GM12875 (cell line): ENCODE measurements around the gene DAAM2.

Source experiments
- H3K4me3 ChIP-seq: one replicate; pipeline ENCODE4 v1.5.1; 2011; ENCODE audit warnings: low read depth, low read length, control low read depth
- TF ChIP-seq, protein P1 (sequence below): IDR thresholded peaks from 2 replicates; pipeline ENCODE4 v1.5.1; 2011; ENCODE audit warnings: low read depth, mild to moderate bottlenecking, control low read depth, inconsistent platforms, low read length, moderate library complexity, borderline replicate concordance; ENCODE audit not compliant: insufficient read depth

DAAM2 gene

DNA sequence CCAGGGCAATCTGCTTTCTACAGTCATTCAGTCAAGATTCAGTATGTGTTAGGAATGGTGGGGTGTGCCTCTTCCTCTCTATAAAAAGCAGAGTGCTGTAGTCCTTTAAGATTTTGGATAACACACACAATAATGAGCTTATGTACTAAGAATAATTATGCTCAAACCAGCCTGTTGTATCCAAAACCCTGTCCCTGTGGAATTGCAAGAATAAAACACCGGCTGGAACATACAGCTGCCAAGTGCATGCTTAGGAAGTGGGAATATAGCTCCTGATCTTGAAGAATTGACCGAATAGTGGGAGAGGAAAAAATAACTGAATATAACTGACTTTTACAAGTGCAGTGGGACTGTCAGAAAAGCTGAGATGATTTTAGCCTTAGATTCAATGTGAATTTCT is 143.1 kb downstream of the DAAM2 start:
- no peak overlapping the region for H3K4me3 ChIP-seq
- TF ChIP-seq, protein P1, sequence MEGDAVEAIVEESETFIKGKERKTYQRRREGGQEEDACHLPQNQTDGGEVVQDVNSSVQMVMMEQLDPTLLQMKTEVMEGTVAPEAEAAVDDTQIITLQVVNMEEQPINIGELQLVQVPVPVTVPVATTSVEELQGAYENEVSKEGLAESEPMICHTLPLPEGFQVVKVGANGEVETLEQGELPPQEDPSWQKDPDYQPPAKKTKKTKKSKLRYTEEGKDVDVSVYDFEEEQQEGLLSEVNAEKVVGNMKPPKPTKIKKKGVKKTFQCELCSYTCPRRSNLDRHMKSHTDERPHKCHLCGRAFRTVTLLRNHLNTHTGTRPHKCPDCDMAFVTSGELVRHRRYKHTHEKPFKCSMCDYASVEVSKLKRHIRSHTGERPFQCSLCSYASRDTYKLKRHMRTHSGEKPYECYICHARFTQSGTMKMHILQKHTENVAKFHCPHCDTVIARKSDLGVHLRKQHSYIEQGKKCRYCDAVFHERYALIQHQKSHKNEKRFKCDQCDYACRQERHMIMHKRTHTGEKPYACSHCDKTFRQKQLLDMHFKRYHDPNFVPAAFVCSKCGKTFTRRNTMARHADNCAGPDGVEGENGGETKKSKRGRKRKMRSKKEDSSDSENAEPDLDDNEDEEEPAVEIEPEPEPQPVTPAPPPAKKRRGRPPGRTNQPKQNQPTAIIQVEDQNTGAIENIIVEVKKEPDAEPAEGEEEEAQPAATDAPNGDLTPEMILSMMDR: no peak

DNA sequence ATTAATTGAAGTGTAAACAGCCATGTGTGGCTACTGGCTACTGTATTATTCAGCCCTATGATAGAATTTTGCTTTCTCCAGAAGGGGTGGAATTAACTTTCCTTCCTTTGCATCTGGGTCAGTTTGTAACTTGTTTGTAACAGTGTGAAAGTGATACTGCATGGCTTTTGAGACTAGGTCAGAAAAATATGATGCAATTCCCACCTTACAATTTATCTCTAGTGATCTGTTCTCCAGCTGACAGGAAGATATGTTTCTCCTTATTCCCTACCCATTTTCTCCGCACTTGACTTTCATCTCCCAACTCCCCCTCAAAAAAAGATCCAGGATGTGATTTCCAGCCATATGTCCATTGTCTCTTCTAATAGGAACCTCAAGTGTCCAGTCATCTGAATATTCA is 144.7 kb downstream of the DAAM2 start:
- no peak overlapping the region for H3K4me3 ChIP-seq
- TF ChIP-seq, protein P1: no peak

DNA sequence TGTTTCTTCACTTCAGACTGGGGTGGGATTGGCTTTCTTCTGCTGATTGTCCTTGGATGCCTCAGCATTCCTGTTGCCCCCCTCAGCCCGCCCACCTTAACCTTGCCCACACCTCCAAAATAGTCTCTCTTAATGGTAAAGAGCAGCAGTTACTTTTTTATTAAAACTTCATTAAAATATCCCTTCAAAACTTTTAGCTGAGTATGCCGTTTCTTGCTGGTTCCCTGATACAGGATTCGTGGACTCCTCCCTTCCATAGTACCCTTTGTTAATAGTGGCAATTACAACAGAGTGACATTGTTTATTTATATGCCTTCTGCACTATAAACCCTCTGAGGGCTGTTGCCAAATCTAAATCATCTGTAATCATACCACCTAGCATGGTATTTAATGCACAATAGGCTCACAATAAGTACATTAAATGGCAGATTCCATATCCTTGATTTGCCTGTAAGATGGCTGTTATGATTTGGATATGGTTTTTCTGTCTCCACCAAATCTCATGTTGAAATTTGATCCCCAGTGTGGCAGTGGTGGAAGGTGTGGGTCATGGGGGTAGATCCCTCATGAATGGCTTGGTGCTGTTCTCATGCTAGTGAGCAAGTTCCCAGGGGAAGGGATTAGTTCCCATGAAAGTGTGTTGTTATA is 145.6 kb downstream of the DAAM2 start:
- H3K4me3 ChIP-seq: no peak overlapping the region
- TF ChIP-seq, protein P1: no peak

DNA sequence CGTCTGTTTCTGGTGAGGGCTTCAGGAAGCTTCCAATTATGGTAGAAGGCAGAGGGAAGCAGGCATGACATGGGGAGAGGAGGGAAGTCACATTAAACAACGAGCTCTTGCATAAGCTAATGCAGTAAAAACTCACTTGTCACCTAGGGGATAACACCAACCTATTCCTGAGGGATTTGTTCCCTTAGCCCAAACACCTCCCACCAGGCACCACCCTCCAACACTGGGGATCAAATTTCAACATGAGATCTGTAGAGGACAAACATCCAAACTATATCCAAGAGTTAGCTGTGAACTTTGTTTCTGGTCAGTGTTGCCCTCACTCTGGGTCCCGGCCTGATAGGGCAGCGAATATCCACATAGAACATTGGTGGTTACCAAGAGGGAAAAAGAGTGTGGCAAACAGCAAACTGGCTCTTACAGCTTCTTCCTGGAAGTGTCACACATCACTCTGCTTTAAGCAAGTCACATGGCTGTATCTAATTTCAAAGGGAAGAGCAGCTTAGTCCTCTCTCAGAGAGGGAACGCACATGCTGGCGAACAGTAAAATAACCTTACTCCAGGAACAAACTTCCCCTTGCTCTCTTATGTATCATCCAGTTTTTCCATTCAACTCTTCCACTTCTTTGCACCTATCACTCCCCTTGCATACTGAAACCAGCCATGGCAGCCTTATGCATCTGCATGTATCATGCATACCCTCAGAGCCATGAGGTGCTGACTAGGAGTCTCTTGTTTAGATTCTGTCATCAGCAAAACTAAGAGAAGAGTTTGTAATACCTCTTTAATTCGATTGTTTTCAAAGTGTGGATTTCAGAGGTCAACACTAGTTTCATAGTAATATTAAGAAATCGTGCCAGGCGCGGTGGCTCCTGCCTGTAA is 146.8 kb downstream of the DAAM2 start:
- no peak overlapping the region for H3K4me3 ChIP-seq
- TF ChIP-seq, protein P1: no peak

DNA sequence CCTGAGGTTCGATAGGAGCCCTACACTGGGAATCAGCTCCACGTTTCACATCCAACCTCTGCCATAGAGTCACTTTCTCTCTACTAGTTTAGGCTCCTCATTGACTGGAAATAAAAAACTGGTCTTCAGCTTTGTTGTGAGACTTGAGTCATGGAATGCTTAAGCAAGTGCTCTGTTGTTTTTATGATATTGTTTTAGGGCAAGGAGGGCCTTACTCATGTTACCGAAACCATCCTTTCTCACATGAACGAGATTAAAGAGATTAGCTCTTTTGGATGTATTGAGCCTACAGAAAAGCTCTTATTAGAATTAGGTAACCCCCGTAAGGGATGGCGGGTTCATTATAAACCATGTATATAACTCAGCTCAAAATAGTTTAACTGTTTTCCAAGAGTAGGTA is 149.0 kb downstream of the DAAM2 start:
- no peak overlapping the region for H3K4me3 ChIP-seq
- TF ChIP-seq, protein P1: no peak

DNA sequence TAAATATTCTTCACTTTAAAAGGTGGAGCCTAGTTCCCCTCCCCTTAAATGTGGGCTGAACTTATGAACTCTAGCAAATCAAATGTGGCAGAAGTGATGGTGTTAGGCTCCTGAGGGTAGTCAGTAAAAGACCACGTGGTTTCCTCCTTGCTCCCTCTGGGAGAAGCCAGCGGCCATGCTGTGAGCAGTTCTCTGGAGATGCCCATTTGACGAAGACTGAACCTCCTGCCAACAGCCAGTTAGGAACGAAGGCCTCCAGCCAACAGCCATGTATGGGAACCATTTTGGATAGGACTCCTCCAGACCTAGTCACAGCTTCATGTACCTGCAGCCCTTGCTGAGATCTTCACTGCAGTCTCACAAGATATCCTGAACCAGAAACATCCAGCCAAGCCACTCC is 149.6 kb downstream of the DAAM2 start:
- TF ChIP-seq, protein P1: no peak
- H3K4me3 ChIP-seq: no peak overlapping the region

DNA sequence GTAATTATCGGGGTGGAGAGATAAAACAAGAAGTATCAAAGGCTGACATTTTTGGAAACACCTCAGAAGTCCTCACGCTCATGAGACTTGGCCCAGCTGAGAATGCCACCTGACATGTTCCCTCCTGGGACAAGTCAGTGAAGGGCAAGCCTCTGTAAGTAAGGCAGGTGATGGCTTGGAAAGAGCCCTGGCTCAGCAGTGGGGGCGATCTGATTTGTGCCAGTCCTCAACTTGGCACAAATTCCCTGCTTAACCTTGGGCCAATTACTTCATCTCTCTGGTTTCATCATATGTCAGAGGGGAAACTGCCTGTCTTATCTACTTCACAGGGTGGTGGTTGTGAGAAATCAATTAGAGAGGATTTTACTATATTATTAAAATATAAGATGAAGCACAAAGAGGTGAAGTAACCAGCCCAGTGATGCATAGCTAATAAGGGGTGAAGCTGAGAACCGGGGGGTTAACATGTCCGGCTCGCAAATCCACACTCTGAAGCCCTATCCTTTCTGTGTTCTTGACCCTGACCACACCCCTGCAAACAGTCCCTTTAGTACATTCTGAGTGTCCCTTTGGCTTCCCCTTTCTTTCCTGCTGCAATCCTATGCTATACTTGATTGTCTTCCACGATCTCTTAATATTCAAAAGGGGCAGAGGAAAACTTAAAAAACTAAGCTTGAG is 150.9 kb downstream of the DAAM2 start:
- TF ChIP-seq, protein P1: no peak
- no peak overlapping the region for H3K4me3 ChIP-seq
